HK-2 (cell line): ENCODE data around the gene DSCAML1.

ENCODE experiments used
- DNase-seq: peaks from one replicate; pipeline ENCODE4 v3.0.0-alpha.2; 2018; ENCODE audit not compliant: unreplicated experiment

DSCAML1 gene

GRCh38 chr11:117489999-117490679 lies 306.9 kb downstream of the DSCAML1 start:
- DNase-seq, result no peak

GRCh38 chr11:117488996-117489952 lies 307.7 kb downstream of the DSCAML1 start:
- no peak for DNase-seq

DNA sequence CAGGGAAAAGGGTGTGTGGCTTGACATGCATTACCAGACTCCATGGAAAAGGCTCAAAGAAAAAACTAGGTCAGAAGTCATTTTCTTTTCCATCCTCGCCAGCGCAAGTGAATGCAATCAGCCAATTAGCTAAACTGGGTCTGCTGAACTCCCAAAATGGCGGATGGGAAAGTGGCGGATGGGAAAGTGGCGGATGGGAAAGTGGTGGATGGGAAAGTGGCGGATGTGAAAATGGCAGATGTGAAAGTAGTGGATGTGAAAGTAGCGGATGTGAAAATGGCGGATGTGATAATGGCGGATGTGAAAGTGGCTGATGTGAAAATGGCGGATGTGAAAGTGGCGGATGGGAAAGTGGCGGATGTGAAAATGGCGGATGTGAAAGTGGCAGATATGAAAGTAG lies 311.0 kb downstream of the DSCAML1 start:
- no peak for DNase-seq

DNA sequence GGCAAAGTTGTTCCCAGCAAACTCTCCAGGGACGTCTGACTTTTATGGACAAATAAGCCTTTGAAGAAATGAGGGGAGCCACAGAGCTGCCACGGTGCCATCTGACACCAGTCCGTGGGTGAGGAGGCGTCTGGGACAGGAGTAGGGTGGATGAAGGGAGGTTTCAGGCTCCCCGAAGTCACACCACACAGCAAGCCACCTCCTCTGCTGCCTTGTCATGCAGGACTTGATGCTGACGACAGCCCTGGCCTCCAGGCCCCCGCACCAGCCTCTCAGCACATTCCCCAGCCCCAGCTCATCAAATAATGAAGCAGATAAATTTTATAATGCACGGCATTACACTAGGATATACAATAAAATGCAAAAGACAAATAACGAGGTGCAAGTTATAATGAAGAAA lies 312.9 kb downstream of the DSCAML1 start:
- DNase-seq, result no peak

GRCh38 chr11:117483372-117483771 lies 313.6 kb downstream of the DSCAML1 start:
- DNase-seq, result no peak

DNA sequence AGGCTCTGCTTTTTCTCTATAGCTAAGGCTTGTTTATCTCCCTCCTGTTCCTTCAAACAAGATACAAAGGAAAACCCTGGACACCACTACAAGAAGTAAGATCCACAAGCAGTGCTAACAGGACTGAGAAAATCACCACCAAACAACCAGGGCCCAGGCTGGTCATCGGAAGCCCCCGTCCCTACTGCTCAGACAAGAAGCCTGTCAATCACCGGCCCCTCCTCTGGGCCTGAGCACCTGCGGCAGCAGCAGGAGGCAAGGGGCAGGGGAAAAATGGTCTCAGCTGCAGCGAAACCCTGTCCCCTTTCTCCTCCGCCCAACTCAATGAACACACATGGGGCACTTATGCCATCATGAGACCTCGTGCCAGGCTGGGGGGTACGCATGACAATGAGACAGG lies 314.1 kb downstream of the DSCAML1 start:
- DNase-seq, result no peak

DNA sequence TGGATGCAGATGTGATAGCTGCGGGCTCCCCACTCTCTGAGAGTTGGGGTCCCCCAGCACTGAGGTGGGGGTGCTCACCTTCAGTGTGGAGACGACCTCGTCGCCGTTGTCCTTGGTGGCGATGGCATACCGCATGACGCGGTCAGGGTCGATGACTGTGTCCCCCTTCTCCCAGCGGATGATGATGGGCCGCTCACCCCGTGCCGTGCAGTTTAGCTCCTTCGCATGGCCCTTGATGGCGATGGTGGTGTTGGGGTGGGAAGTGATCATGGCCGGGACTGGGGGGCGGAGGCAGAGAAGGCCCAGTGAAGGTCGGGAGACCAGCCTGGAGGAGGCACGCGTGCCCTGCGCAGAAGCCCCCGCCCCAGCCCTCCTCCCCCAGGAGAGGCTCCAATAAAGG lies 315.1 kb downstream of the DSCAML1 start:
- no peak for DNase-seq

GRCh38 chr11:117481036-117481435 lies 316.0 kb downstream of the DSCAML1 start:
- DNase-seq, result no peak

GRCh38 chr11:117480221-117480620 lies 316.8 kb downstream of the DSCAML1 start:
- DNase-seq, result no peak

DNA sequence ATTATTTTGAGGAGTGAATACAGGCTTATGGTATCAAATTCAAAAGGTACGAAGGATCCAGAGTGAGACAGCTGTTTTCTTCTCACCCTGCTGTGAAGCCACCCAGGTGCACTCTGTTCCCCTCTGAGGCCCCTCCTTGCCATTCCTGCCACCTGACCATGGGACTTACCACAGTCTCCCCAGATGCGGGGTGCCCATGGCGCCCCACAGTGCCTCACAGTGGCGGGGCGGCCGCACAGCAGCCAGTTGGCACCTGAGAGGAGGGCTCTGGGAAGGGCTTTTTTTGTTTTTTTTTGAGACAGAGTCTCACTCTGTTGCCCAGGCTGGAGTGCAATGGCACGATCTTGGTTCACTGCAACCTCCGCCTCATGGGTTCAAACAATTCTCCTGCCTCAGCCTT lies 317.6 kb downstream of the DSCAML1 start:
- no peak for DNase-seq

DNA sequence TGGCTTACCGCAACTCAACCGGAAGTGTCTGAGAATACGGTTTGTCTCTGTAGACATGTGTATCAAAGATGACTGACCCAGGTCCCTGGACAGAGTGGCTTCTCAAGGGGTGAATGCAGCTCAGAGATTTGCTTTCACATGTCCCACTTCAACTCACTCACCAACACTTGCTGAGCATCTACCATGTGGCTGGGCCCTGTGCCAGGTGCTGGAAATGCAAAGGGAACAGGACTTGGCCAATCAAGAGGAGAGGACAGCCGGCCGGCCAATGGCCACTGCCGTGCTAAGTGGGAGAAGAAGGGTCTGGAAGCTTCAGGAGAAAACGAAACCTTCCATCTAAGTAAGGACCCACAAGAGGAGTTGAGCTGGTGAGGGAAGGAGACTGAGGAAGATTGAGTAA lies 318.1 kb downstream of the DSCAML1 start:
- no peak for DNase-seq

DNA sequence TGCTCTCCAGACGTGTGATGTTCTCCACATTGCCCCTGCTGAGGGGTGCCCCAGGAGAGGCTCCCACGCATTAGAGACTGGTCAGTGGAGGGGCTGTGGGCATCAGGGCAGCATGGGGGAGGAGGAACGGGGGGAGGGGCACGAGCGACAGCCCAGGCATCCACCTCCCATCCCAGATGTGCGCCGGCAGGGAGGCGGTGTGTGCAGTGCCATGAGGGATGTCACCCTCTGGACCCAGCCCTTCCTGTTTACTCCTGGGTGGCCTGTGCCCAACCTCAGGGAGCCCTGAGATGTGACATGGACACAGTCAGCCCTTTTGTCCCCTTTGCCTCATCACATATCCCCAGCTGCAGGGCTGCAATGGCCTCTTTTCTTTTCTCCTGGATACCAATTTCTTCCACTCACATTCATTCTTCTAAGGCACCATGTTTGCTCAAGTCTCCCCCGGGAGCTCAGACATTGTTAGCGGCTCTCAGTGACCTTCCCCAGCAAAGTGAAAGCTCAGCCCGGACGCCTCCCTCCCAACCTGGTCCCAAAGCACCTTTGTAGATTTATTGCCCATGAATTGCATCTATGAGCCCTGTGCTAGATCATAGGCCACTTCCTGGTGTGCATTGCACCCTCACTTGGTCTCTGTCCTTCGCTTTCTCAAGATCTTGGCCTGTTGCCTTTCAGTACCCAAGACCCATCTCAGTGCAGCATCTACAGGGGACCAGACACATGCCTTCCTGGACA lies 318.7 kb downstream of the DSCAML1 start:
- no peak for DNase-seq

- DNase-seq, result no peak
Observed at GRCh38 chr11:117477721-117478120, 319.3 kb downstream of the DSCAML1 start.

GRCh38 chr11:117476531-117477142 lies 320.4 kb downstream of the DSCAML1 start:
- no peak for DNase-seq

- no peak for DNase-seq
Observed at GRCh38 chr11:117475716-117476530, 321.1 kb downstream of the DSCAML1 start.

GRCh38 chr11:117473481-117474091 lies 323.4 kb downstream of the DSCAML1 start:
- no peak for DNase-seq

DNA sequence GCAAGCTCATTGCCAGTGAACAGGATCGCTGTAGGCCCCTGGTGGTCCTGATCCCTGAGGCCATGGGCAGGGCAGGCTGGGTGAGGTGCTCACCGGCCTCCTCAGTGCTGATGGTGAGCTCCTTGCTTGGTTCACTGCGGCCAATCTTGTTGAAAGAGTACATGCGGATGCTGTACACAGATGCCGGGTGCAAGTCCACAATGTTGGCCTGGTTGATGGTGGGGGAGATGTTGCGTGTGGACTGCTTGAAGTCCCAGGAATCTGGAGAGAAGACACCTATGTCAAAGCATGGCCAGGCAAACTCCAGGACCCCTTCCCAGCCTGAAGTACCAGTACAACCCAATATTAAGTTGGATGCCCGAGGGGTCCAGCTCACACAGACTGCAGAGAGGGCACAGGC lies 325.2 kb downstream of the DSCAML1 start:
- DNase-seq, result no peak

DNA sequence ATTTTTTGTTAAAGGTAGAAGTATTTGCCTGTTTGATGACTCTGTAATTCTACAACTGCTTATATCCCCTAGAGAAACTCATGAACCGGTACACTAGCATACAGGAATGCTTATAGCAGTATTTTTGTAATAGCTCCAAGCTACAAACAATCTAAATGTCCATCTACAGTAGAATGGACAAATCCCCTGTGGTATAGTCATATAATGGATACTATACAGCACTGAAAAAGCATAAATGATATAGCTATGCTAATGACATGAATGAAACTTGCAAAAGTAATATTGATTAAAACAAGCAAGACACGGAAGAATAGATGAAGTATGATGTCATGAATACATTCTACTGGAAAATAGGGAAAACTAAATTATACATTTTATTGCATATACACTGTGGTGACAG lies 326.4 kb downstream of the DSCAML1 start:
- no peak for DNase-seq

- DNase-seq, result no peak
Observed at GRCh38 chr11:117468888-117469287, 328.1 kb downstream of the DSCAML1 start.

DNA sequence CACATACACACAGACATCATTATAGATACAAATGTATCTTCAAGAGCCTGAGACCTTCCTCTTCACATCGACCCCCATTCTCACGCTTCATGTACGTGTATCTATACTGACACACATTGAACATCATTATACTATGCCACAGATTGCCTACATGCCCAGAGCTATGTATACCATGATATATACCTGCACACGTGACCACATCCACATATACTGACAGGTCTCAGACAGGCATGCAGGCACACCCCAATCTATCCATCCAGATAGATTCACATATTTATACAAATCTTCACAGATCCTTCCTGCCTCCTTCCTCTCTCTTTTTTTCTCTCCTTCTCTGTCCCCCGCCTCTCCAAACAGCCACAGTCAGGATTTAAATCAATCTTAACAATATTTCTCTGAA lies 329.2 kb downstream of the DSCAML1 start:
- DNase-seq, result no peak

- no peak for DNase-seq
Observed at GRCh38 chr11:117466966-117467365, 330.1 kb downstream of the DSCAML1 start.
